Neural cell (in vitro differentiated cells): ENCODE results near the gene INS. TPM values are rescaled to one million over a fixed set of nuclear protein-coding genes. Genes with fewer than 3 reads are reported as not detected.

Source experiments
- H2AFZ ChIP-seq: fragments of 200-600, 300-800 bp; sonication (generic), shearing (Covaris generic); 2 replicates; pipeline ENCODE4 v1.6.0; 2014; ENCODE audit warnings: low read depth, mild to moderate bottlenecking, antibody characterized with exemption, low read length, moderate library complexity
- H3F3A ChIP-seq: fragments of 200-600 bp; shearing (Covaris generic); 2 replicates; pipeline ENCODE4 v1.6.1; 2016; ENCODE audit warnings: mild to moderate bottlenecking, moderate library complexity, mixed read lengths, antibody characterized with exemption, low read length; ENCODE audit not compliant: insufficient read depth, poor library complexity, severe bottlenecking
- H3K27ac ChIP-seq: fragments of 200-600, 300-800 bp; sonication (generic), shearing (Covaris generic); 2 replicates; pipeline ENCODE4 v1.5.1; 2014; ENCODE audit warnings: mild to moderate bottlenecking, low read length, moderate library complexity
- H3K27me3 ChIP-seq: fragments of 300-800, 200-600 bp; sonication (generic), shearing (Covaris generic); 2 replicates; pipeline ENCODE4 v1.6.0; 2014; ENCODE audit warnings: mild to moderate bottlenecking, low read depth, low read length, moderate library complexity; ENCODE audit not compliant: insufficient read depth
- H3K36me3 ChIP-seq: fragments of 300-800, 200-600 bp; sonication (generic), shearing (Covaris generic); 2 replicates; pipeline ENCODE4 v1.5.1; 2014; ENCODE audit warnings: mild to moderate bottlenecking, antibody characterized with exemption, low read length, moderate library complexity; ENCODE audit not compliant: insufficient read depth
- H3K4me2 ChIP-seq: fragments of 300-800, 200-600 bp; sonication (generic), shearing (Covaris generic); 2 replicates; pipeline ENCODE4 v1.6.0; 2014; ENCODE audit warnings: mild to moderate bottlenecking, low read length
- H3K4me3 ChIP-seq: fragments of 300-800, 200-600 bp; sonication (generic), shearing (Covaris generic); 2 replicates; pipeline ENCODE4 v1.5.1; 2014; ENCODE audit warnings: mild to moderate bottlenecking, low read length, moderate library complexity
- H3K79me2 ChIP-seq: fragments of 200-600 bp; shearing (Covaris generic); replicated peaks from 2 replicates; pipeline ENCODE4 v1.6.0; 2014; ENCODE audit warnings: mild to moderate bottlenecking, low read length, moderate library complexity; ENCODE audit not compliant: insufficient read depth
- H3K9ac ChIP-seq: fragments of 300-800, 200-600 bp; sonication (generic), shearing (Covaris generic); 2 replicates; pipeline ENCODE4 v1.6.1; 2016; ENCODE audit warnings: mild to moderate bottlenecking, low read length, mixed read lengths
- H3K9me2 ChIP-seq: fragments of 200-600 bp; shearing (Covaris generic); 2 replicates; pipeline ENCODE4 v1.6.1; 2016; ENCODE audit warnings: mild to moderate bottlenecking, low read length, mixed read lengths; ENCODE audit not compliant: insufficient read depth
- H3K9me3 ChIP-seq: fragments of 200-600, 300-800 bp; sonication (generic), shearing (Covaris generic); 2 replicates; pipeline ENCODE4 v1.6.1; 2016; ENCODE audit warnings: mild to moderate bottlenecking, mixed run types, low read length, moderate library complexity, mixed read lengths
- H4K20me1 ChIP-seq: fragments of 200-600 bp; shearing (Covaris generic); 2 replicates; pipeline ENCODE4 v1.6.1; 2016; ENCODE audit warnings: mild to moderate bottlenecking, mixed run types; ENCODE audit not compliant: insufficient read depth
- CTCF ChIP-seq: fragments of 450-650 bp; IDR thresholded peaks from 2 replicates; pipeline ENCODE4 v1.5.1; 2014; ENCODE audit warnings: antibody characterized with exemption, mild to moderate bottlenecking, moderate library complexity; ENCODE audit not compliant: poor library complexity, severe bottlenecking
- EP300 ChIP-seq: fragments of 450-650 bp; conservative IDR thresholded peaks from 2 replicates; pipeline ENCODE4 v1.6.1; 2014; ENCODE audit warnings: antibody characterized with exemption, mild to moderate bottlenecking, moderate library complexity; ENCODE audit not compliant: poor library complexity, severe bottlenecking
- EZH2 ChIP-seq: fragments of 200-600, 300-800 bp; shearing (Covaris generic), sonication (generic); IDR thresholded peaks from 2 replicates; pipeline ENCODE4 v1.6.1; 2014; ENCODE audit warnings: antibody characterized with exemption, low read length, borderline replicate concordance, mild to moderate bottlenecking; ENCODE audit not compliant: insufficient read depth, poor library complexity, severe bottlenecking
- MXI1 ChIP-seq: fragments of 450-650 bp; conservative IDR thresholded peaks from 2 replicates; pipeline ENCODE4 v1.6.1; 2014; ENCODE audit warnings: antibody characterized with exemption, mild to moderate bottlenecking; ENCODE audit not compliant: poor library complexity, severe bottlenecking
- POLR2AphosphoS5 ChIP-seq: IDR thresholded peaks from 2 replicates; pipeline ENCODE4 v1.6.1; 2012
- RAD21 ChIP-seq: fragments of 450-650 bp; conservative IDR thresholded peaks from 2 replicates; pipeline ENCODE4 v1.6.1; 2014; ENCODE audit warnings: antibody characterized with exemption, mild to moderate bottlenecking, moderate library complexity
- REST ChIP-seq: IDR thresholded peaks from 2 replicates; pipeline ENCODE4 v1.6.1; 2012; ENCODE audit warnings: borderline replicate concordance
- SMC3 ChIP-seq: fragments of 450-650 bp; conservative IDR thresholded peaks from 2 replicates; pipeline ENCODE4 v1.6.1; 2014; ENCODE audit warnings: antibody characterized with exemption, mild to moderate bottlenecking, moderate library complexity; ENCODE audit not compliant: poor library complexity
- TAF1 ChIP-seq: IDR thresholded peaks from 2 replicates; pipeline ENCODE4 v1.6.1; 2012; ENCODE audit warnings: low read depth
- polyA plus RNA-seq: library from polyadenylated mRNA; depleted of rRNA; stranded (reverse); fragments of >200 nt; gene quantifications from 2 replicates; pipeline ENCODE4 v1.2.3, GENCODE V29; 2014

The INS gene
- polyA plus RNA-seq, 1 donor from 2014 or later: not detected

GRCh38 chr11:2149460-2149859 is 11.5 kb downstream of the INS start:
- H3K9me3 ChIP-seq: no peaks in the 10 kb centered on the region
- H3K4me2 ChIP-seq: no peak overlapping the region
- no peak overlapping the region for H3K4me3 ChIP-seq
- no peak overlapping the region for H3K27ac ChIP-seq
- H3F3A ChIP-seq: no peaks in the 10 kb centered on the region
- H3K36me3 ChIP-seq: no peaks in the 10 kb centered on the region
- no peak overlapping the region for H3K9ac ChIP-seq
- no peak for TF ChIP-seq POLR2AphosphoS5
- TF ChIP-seq RAD21: no peak
- TF ChIP-seq SMC3: no peak
- no peak for TF ChIP-seq EP300
- no peak for TF ChIP-seq MXI1
- TF ChIP-seq REST: no peak
- no peak for TF ChIP-seq TAF1
- no peak for TF ChIP-seq EZH2
- no peak for TF ChIP-seq CTCF
- no peaks in the 10 kb centered on the region for H4K20me1 ChIP-seq
- no peaks in the 10 kb centered on the region for H3K79me2 ChIP-seq
- H3K27me3 ChIP-seq: peaks cover 38% of the 10 kb centered on the region
- H2AFZ ChIP-seq: no peak overlapping the region
- H3K9me2 ChIP-seq: no peaks in the 10 kb centered on the region

GRCh38 chr11:2148595-2148994 is 12.4 kb downstream of the INS start:
- TF ChIP-seq EP300 (no peak), SMC3 (no peak)
- Histone ChIP-seq H3K9me2 (no peaks in the 10 kb centered on the region), H3K27me3 (peaks cover 47% of the 10 kb centered on the region), H4K20me1 (no peaks in the 10 kb centered on the region), H3F3A (no peaks in the 10 kb centered on the region), H2AFZ (no peak overlapping the region), H3K79me2 (no peaks in the 10 kb centered on the region), H3K4me2 (no peak overlapping the region), H3K36me3 (no peaks in the 10 kb centered on the region), H3K27ac (no peak overlapping the region), H3K9ac (no peak overlapping the region), H3K4me3 (no peak overlapping the region), H3K9me3 (no peaks in the 10 kb centered on the region)

GRCh38 chr11:2147391-2147790 is 13.6 kb downstream of the INS start:
- H3K9ac ChIP-seq: no peak overlapping the region

More at GRCh38 chr11:2147391-2147790, 13.6 kb downstream of the INS start:
- Histone ChIP-seq H3K27me3 (peaks cover 59% of the 10 kb centered on the region), H3K9me3 (no peaks in the 10 kb centered on the region), H3K4me2 (no peak overlapping the region), H3K36me3 (no peaks in the 10 kb centered on the region), H3K27ac (no peak overlapping the region), H3K9me2 (no peaks in the 10 kb centered on the region), H4K20me1 (no peaks in the 10 kb centered on the region), H2AFZ (no peak overlapping the region), H3F3A (no peaks in the 10 kb centered on the region), H3K4me3 (no peak overlapping the region), H3K79me2 (no peaks in the 10 kb centered on the region)
- TF ChIP-seq EP300: no peak
- TF ChIP-seq SMC3: no peak
- no peak for TF ChIP-seq POLR2AphosphoS5
- no peak for TF ChIP-seq EZH2
- no peak for TF ChIP-seq CTCF
- TF ChIP-seq RAD21: no peak
- no peak for TF ChIP-seq MXI1
- no peak for TF ChIP-seq REST
- TF ChIP-seq TAF1: no peak
